Keratinocyte (primary cell): ENCODE results near the gene NLRP1.

Experiments
- CTCF ChIP-seq, 3 experiments: IDR thresholded peaks in 1 of 3; conservative IDR thresholded peaks in 1 of 3; optimal IDR thresholded peaks in 1 of 3; 2 replicates in 2 of 3; 3 replicates in 1 of 3; pipeline versions ENCODE3 to v1.5.1; 2011; ENCODE audit warnings: low read length in 3 of 3, mild to moderate bottlenecking in 3 of 3, moderate library complexity in 2 of 3, control low read depth in 1 of 3, inconsistent platforms in 1 of 3; ENCODE audit not compliant: insufficient read depth in 2 of 3; ENCODE audit errors: extremely low read depth in 1 of 3
- EZH2 ChIP-seq: IDR thresholded peaks from one replicate; pipeline ENCODE4 v1.6.1; 2012; ENCODE audit warnings: inconsistent platforms, mild to moderate bottlenecking, low read length, moderate library complexity

- TF ChIP-seq CTCF (optimal IDR thresholded peaks at IDR 0.05 in 1 of 3, IDR thresholded peaks at IDR 0.05 in 1 of 3, conservative IDR thresholded peaks at IDR 0.05 in 1 of 3; ENCODE audit: extremely low read depth in 1 of 3, insufficient read depth in 2 of 3, low read length in 3 of 3) (no peak), EZH2 (no peak)
Observed at GRCh38 chr17:5553479-5553878, 30.8 kb downstream of the NLRP1 start.
